Muscle of leg (tissue), 11 donors: ENCODE data around the gene CFAP92. TPM values are rescaled to one million over a fixed set of nuclear protein-coding genes. Genes with fewer than 3 reads are reported as not detected.
A peak's percentile ranks its signal among the peaks of the same experiment; 100 is the strongest.
"Not testable (repeated sequence)": the region's sequence is repeated elsewhere in the genome, so short reads cannot be mapped to it uniquely, and the experiment has no call there.

Experiments used
- DNase-seq: peaks from one replicate; pipeline ENCODE4 v3.0.0; 2013
- H3K27ac ChIP-seq: one replicate; pipeline ENCODE4 v1.5.1; 2013; ENCODE audit warnings: mild to moderate bottlenecking, low read length, control low read depth
- H3K27me3 ChIP-seq: one replicate; pipeline ENCODE4 v1.6.1; 2013; ENCODE audit warnings: low read length; ENCODE audit not compliant: control insufficient read depth, insufficient read depth
- H3K36me3 ChIP-seq: one replicate; pipeline ENCODE4 v1.6.1; 2013; ENCODE audit warnings: low read length; ENCODE audit not compliant: control insufficient read depth, insufficient read depth
- H3K4me1 ChIP-seq: one replicate; pipeline ENCODE4 v1.6.1; 2013; ENCODE audit warnings: low read length; ENCODE audit not compliant: control insufficient read depth, insufficient read depth
- H3K4me3 ChIP-seq: one replicate; pipeline ENCODE4 v1.5.1; 2013; ENCODE audit warnings: low read length, control low read depth
- H3K9me3 ChIP-seq: replicated peaks from 2 replicates; pipeline ENCODE4 v1.6.1; 2013; ENCODE audit warnings: low read depth, low read length; ENCODE audit not compliant: control insufficient read depth
- WGBS: methylation state at CpG from one replicate; pipeline ENCODE4 v1.1.5; 2013; ENCODE audit warnings: missing lambda C conversion rate; ENCODE audit not compliant: insufficient coverage; 5-methylcytosine and 5-hydroxymethylcytosine counted together
- polyA plus RNA-seq, 8 donors: library from polyadenylated mRNA; unstranded; fragments of 120-200 nt; gene quantifications; one replicate each; pipeline versions ENCODE4 v1.2.1 to v1.2.3, GENCODE V29; 2013; ENCODE audit warnings: inconsistent platforms in 1 of 8, low replicate concordance in 1 of 8; ENCODE audit not compliant: insufficient read length in 8 of 8, insufficient read depth in 1 of 8
- total RNA-seq: library from RNA; stranded (reverse); fragments of 120-200 nt; gene quantifications from one replicate; pipeline ENCODE4 v1.2.4, GENCODE V29; 2013

The CFAP92 gene
- total and polyA plus RNA-seq, 9 donors: 0.27 to 1.1 (median 0.57) TPM

DNA sequence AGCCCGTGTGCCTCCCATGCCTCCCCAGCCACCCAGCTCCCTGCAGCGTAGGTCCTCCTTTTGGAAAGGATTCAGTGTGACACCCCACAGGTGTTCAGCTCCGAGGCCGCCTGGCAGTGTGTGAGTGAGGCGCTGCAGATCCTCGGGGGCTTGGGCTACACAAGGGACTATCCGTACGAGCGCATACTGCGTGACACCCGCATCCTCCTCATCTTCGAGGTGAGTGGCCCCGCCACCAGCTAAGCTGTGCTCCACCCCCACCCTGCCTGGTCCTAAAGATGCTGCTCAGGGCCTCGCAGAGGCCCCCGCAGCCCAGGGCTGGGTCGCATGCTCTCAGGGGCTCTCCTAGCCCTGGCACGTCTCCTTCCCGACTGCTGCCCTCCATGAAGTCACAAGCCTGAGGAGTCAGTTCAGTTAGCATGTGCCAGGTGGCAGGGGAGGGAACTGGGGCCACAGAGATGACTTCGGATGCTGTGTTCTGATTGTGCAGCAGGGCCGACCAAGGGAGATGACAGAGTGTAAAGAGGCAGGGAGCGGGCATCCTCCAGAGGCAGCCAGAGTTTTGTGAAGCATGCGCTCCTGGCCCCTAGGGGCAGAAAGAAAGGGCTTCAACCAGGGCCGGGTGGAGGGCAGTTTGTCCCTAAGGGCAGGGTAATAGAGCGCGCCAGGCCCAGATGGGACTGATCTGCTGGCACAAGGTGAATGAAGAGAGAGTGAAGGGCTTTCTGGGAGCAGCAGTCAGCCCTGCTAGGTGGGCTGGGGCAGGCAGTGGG is 87.7 kb downstream of the CFAP92 start:
- no peaks in the 10 kb centered on the region for H3K4me1 ChIP-seq
- H3K36me3 ChIP-seq: peaks cover 98% of the 10 kb centered on the region
- H3K4me3 ChIP-seq: no peak overlapping the region
- H3K27ac ChIP-seq: no peak overlapping the region
- no peak for DNase-seq
- H3K27me3 ChIP-seq: no peaks in the 10 kb centered on the region
- 90% methylated on average over 22 of the region's 25 CpGs for WGBS
- no peaks in the 10 kb centered on the region for H3K9me3 ChIP-seq

DNA sequence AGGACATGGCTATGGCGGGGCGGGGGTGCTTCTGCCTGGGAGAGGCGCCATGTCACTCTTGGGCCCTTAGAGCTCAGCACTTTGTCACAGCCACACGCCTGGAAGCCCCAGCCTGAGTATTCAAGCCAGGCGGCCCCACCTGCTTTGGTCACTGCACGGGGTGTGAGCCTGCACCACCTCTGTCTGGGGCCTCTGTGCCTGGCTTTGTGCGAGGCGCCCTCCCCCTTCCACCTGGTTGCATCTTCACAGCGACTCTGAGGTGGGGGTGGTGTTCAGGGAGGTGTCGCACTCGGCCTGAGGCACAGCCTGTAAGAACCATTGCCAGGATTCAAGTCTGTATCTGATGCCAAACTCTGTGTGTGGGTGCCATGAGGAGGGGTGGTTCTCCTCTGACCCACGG is 90.4 kb downstream of the CFAP92 start:
- no peak for DNase-seq
- H3K4me1 ChIP-seq: no peaks in the 10 kb centered on the region
- no peak overlapping the region for H3K4me3 ChIP-seq
- peaks cover 91% of the 10 kb centered on the region for H3K36me3 ChIP-seq
- no peaks in the 10 kb centered on the region for H3K9me3 ChIP-seq
- no peak overlapping the region for H3K27ac ChIP-seq
- WGBS: 86% methylated on average over 8 of the region's 12 CpGs
- no peaks in the 10 kb centered on the region for H3K27me3 ChIP-seq

DNA sequence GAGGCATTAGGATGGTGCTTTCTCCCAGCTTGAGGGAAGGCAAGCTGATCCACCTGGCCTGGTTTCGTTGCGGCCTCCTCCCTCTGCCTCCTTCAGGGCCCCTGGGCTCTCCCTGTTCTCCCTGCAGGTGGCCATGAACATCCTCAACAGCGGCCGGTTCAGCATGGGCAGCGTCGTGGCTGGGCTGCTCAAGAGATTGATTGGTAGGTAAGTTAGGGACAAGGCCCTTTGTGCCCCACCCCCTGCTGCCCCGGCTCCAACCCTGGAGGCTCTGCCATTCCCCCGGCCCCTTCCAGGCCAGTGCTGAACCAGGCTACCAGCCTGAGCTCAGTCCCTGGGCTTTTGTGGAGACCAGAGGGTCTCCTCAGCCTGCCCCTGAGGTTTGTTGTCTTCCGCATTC is 91.5 kb downstream of the CFAP92 start:
- H3K4me3 ChIP-seq: no peak overlapping the region
- 85% methylated on average over 6 of the region's 9 CpGs for WGBS
- no peaks in the 10 kb centered on the region for H3K27me3 ChIP-seq
- no peak for DNase-seq
- H3K36me3 ChIP-seq: peaks cover 91% of the 10 kb centered on the region
- H3K27ac ChIP-seq: no peak overlapping the region
- H3K9me3 ChIP-seq: no peaks in the 10 kb centered on the region
- no peaks in the 10 kb centered on the region for H3K4me1 ChIP-seq

DNA sequence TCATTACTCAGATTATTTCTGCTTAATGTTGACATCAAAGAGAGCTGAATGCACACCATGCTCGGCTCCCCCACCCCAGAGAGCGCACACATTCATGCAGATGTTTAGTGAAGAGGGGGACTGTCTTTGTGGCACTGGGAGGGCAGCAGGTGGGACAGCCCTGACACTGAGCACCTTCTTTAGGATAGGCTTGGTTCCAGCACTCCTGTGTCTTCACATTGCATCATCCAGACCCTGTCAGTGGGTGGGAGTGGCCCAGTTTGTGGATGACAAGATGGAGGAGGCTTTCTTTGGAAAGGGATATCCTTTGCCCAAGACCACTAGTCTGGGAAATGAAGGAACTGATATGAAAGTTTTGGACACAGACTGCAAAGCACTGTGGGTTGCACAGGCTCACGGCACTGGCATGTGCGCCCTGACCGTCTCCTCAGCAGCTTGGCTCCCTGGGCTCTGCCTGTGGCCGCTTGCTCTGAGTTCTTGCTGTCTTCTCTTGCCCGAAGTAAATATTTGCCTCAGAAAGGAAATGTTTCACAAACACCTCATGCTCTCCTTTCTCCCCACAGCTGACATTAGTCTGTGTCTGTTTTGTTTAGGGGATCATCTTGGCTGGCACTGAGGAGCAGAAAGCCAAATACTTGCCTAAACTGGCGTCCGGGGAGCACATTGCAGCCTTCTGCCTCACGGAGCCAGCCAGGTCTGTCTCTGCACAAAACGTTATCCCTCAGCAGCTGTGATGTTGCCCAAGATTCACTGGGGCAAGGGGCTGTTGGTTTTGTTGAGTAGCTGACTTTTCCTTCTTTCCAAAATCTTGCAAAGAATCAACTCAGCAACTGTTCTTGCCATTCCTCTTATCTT is 97.8 kb downstream of the CFAP92 start:
- Histone ChIP-seq H3K4me1 (no peaks in the 10 kb centered on the region), H3K27ac (no peak overlapping the region), H3K4me3 (no peak overlapping the region), H3K36me3 (peaks cover 69% of the 10 kb centered on the region), H3K9me3 (no peaks in the 10 kb centered on the region), H3K27me3 (no peaks in the 10 kb centered on the region)
- WGBS: 100% methylated on average over 6 of the region's 11 CpGs
- no peak for DNase-seq

DNA sequence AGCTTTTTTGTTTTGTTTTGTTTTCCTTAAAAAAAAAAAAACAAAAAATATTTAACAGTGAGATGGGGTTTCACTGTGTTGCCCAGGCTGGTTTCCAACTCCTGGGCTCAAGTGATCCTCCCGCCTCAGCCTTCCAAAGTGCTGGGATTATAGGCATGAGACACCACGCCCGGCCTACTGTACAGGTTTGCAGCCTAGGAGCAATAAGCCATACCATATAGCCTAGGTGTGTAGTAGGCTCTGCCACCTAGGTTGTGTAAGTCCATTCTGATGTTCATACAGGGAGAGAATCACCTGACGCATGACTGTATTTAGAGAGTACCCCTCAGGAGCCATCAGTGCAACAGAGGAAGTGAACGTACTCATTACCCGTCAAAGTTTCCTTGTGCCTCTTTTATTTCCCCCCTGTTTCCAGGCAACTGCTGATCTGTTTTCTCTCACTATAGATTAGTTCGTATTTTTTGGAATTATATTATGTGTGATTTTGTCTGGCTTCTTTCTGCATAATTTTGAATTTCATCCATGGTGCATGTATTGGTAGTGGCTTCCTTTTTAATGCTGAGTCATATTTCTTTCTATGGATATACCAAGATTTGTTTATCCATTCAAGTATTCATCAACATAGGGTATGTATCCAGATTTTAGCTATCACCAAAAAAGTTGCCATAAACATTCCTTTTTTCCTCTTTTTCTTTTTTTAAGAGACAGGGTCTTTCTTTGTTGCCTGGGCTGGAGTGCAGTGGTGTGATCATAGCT is 104.6 kb downstream of the CFAP92 start:
- WGBS: no CpG with 5 or more reads among the region's 7 CpGs
- Histone ChIP-seq H3K36me3 (peaks cover 31% of the 10 kb centered on the region), H3K4me3 (no peak overlapping the region), H3K27ac (no peak overlapping the region), H3K4me1 (no peaks in the 10 kb centered on the region), H3K27me3 (no peaks in the 10 kb centered on the region), H3K9me3 (no peaks in the 10 kb centered on the region)
- DNase-seq: no peak

DNA sequence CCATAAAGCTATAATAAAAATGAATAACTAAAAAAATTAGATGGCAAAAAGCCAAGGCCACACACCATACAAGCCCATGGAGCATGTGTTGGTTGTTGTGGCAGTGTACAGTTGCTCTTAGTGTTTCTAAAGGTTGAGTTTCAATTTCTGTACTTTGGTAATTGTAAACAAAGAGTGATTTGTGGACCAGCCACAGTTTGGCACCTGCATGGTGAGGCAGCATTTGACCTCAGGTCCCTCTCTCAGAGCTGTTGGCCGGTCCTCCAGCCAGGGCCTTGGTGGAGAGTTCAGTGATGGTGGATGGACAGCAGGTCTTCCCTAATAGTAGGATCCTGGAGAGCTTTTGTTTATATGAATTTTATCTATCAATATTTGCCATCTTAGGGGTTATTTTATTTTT is 108.9 kb downstream of the CFAP92 start:
- Histone ChIP-seq H3K27ac (no peak overlapping the region), H3K4me1 (peaks cover 9% of the 10 kb centered on the region), H3K36me3 (peaks cover 41% of the 10 kb centered on the region), H3K9me3 (no peaks in the 10 kb centered on the region), H3K4me3 (no peak overlapping the region), H3K27me3 (no peaks in the 10 kb centered on the region)
- no CpG with 5 or more reads among the region's 1 CpG for WGBS
- DNase-seq: no peak

DNA sequence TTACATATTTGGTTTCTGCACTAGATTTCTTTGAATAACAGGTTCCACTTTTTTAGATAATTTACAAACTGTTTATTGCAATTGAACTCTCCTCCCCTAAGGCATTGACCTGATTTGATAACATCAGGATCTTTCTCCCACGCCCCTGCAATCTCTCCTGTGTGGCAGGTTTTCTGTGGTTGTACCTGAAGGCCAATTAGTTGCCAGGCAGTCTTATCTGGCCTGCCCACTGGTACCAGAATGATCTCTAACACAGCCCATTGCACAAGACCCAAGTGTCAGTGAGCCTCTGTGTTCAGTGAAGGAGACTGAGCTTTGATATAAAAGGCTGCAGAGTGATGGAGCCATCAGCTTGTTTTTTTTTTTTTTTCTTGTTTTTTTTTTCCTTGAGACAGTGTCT is 111.2 kb downstream of the CFAP92 start:
- Histone ChIP-seq H3K27ac (no peak overlapping the region), H3K36me3 (peaks cover 39% of the 10 kb centered on the region), H3K4me1 (peaks cover 19% of the 10 kb centered on the region), H3K27me3 (no peaks in the 10 kb centered on the region), H3K4me3 (no peak overlapping the region), H3K9me3 (no peaks in the 10 kb centered on the region)
- DNase-seq: no peak
- WGBS: no CpG with 5 or more reads among the region's 1 CpG

DNA sequence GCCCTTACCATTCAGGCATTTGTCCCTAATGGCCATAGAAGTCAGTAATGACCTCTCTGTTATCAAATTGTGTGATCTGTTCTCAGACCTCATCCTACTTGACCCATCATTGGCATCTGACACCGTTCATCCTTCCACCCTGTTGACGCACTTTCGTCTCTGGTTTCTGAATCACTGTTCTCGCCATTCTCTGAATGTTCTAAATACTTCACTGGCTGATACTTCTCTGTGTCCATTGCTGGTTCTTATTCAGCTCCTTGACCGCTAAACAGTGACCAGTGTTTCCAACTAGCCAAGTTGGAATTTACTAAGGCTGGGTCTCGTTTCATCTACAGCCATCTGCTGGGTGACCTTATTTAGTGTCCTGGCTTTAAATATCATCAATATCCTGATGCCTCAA is 112.3 kb downstream of the CFAP92 start:
- no peak overlapping the region for H3K27ac ChIP-seq
- no peak for DNase-seq
- peaks cover 20% of the 10 kb centered on the region for H3K4me1 ChIP-seq
- 89% methylated on average over 6 of the region's 6 CpGs for WGBS
- no peaks in the 10 kb centered on the region for H3K27me3 ChIP-seq
- no peak overlapping the region for H3K4me3 ChIP-seq
- H3K9me3 ChIP-seq: no peaks in the 10 kb centered on the region
- peaks cover 35% of the 10 kb centered on the region for H3K36me3 ChIP-seq

DNA sequence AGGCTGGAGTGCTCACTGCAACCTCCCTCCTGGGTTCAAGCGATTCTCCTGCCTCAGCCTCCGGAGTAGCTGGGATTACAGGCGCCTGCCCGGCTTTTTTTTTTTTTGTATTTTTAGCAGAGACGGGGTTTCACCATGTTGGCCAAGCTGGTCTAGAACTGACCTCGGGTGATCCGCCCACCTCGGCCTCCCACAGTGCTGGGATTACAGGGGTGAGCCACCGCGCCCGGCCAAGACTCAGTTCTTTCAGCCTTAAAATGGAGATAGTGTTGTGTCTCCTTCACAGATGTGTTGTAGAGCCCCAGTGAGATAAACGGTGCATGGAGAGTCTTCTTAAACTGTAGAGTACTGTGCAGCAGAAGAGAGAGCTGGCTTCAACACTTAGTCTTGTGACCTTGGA is 113.4 kb downstream of the CFAP92 start:
- H3K27me3 ChIP-seq, H3K27ac ChIP-seq, H3K4me3 ChIP-seq, H3K9me3 ChIP-seq, DNase-seq: not testable (repeated sequence)
- H3K36me3 ChIP-seq: peaks cover 35% of the 10 kb centered on the region
- peaks cover 24% of the 10 kb centered on the region for H3K4me1 ChIP-seq
- WGBS: 83% methylated on average over 10 of the region's 12 CpGs

DNA sequence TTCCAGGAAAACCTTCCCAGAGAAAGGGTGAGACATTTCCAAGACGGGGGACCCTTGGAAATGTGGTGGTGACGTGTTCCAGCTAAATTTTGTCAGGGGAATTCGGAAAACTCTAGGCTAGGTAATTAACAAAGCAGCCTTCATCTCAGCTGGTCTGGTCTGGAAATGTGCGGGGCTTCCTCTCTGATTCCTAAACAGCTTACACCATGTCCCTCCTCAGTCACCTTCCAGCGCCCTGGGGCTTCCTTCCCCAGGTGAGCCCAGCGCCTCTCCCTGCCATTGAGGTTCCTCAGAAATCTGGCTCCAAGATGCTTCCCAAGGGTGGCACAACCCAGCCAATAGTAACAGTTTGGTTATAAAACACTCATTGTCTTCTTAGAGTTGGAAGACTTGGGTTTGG is 113.9 kb downstream of the CFAP92 start:
- 0% methylated on average over 1 of the region's 6 CpGs for WGBS
- Histone ChIP-seq H3K4me3 (peak overlapping the region; percentile 83), H3K36me3 (peaks cover 30% of the 10 kb centered on the region), H3K27me3 (no peaks in the 10 kb centered on the region), H3K27ac (peak overlapping the region; percentile 93), H3K9me3 (no peaks in the 10 kb centered on the region), H3K4me1 (peaks cover 29% of the 10 kb centered on the region)
- no peak for DNase-seq
